GM21529 (cell line): ENCODE data around the gene ANXA10.
"Not testable (repeated sequence)": the region's sequence is repeated elsewhere in the genome, so short reads cannot be mapped to it uniquely, and the experiment has no call there.

Experiments
- ATAC-seq: cut with Tn5 transposase; IDR thresholded peaks from one replicate; pipeline ENCODE4 v1.9.1; 2021; ENCODE audit not compliant: unreplicated experiment

Gene ANXA10

GRCh38 chr4:168092176-168092712 lies at the start of gene ANXA10:
Gene ANXA10, plus strand, starts transcription at chr4:168092537. Its CDS starts 164 bp downstream, at chr4:168092701.
- ATAC-seq: no peak

- ATAC-seq: no peak
Measured at GRCh38 chr4:168045354-168045753, 47.0 kb upstream of the ANXA10 start.

- no peak for ATAC-seq
Measured at GRCh38 chr4:168050002-168050401, 42.3 kb upstream of the ANXA10 start.

- ATAC-seq: no peak
Measured at GRCh38 chr4:168051526-168051925, 40.8 kb upstream of the ANXA10 start.

GRCh38 chr4:168057412-168057811 lies 34.9 kb upstream of the ANXA10 start:
- ATAC-seq: peak; percentile 82

- ATAC-seq: no peak
Measured at GRCh38 chr4:168059251-168059650, 33.1 kb upstream of the ANXA10 start.

GRCh38 chr4:168063031-168063430 lies 29.3 kb upstream of the ANXA10 start:
- ATAC-seq: no peak

- no peak for ATAC-seq
Measured at GRCh38 chr4:168070903-168071302, 21.4 kb upstream of the ANXA10 start.

GRCh38 chr4:168071304-168071703 lies 21.0 kb upstream of the ANXA10 start:
- ATAC-seq: no peak

- ATAC-seq: no peak
Measured at GRCh38 chr4:168074861-168075260, 17.5 kb upstream of the ANXA10 start.

- peak; percentile 97 for ATAC-seq
Measured at GRCh38 chr4:168076989-168077725, 15.2 kb upstream of the ANXA10 start.

- no peak for ATAC-seq
Measured at GRCh38 chr4:168077726-168078239, 14.6 kb upstream of the ANXA10 start.

- ATAC-seq: no peak
Measured at GRCh38 chr4:168082379-168082778, 10.0 kb upstream of the ANXA10 start.

GRCh38 chr4:168095776-168096406 lies 3.6 kb downstream of the ANXA10 start:
- ATAC-seq: no peak

- ATAC-seq: no peak
Measured at GRCh38 chr4:168096407-168096784, 4.1 kb downstream of the ANXA10 start.

- ATAC-seq: no peak
Measured at GRCh38 chr4:168097161-168097560, 4.8 kb downstream of the ANXA10 start.

- no peak for ATAC-seq
Measured at GRCh38 chr4:168098248-168098717, 5.9 kb downstream of the ANXA10 start.

GRCh38 chr4:168099195-168099594 lies 6.9 kb downstream of the ANXA10 start:
- ATAC-seq: no peak

GRCh38 chr4:168101026-168101425 lies 8.7 kb downstream of the ANXA10 start:
- no peak for ATAC-seq

- no peak for ATAC-seq
Measured at GRCh38 chr4:168102403-168102802, 10.1 kb downstream of the ANXA10 start.

GRCh38 chr4:168109527-168109926 lies 17.2 kb downstream of the ANXA10 start:
- no peak for ATAC-seq

- not testable (repeated sequence) for ATAC-seq
Measured at GRCh38 chr4:168113059-168113458, 20.7 kb downstream of the ANXA10 start.
